ENCODE results near the gene SLIT3.

GRCh38 chr5:169151051-169151805, 149.7 kb downstream of the SLIT3 start:
- TF ChIP-seq ELF4 (IDR thresholded peaks at IDR 0.05) (no peak), ZNF384 (IDR thresholded peaks at IDR 0.05) (no peak), SP1 (IDR thresholded peaks at IDR 0.05) (no peak), LEF1 (IDR thresholded peaks at IDR 0.05; ENCODE audit: borderline replicate concordance) (no peak), FOXK2 (IDR thresholded peaks at IDR 0.05) (no peak), TARDBP (IDR thresholded peaks at IDR 0.05) (no peak), BHLHE40 (IDR thresholded peaks at IDR 0.05; ENCODE audit: borderline replicate concordance) (no peak), FOXM1 (IDR thresholded peaks at IDR 0.05; ENCODE audit: borderline replicate concordance) (no peak), SUZ12 (IDR thresholded peaks at IDR 0.05) (no peak), ARNT (IDR thresholded peaks at IDR 0.05) (no peak), HDGF (IDR thresholded peaks at IDR 0.05; ENCODE audit: borderline replicate concordance) (no peak), PKNOX1 (IDR thresholded peaks at IDR 0.05) (no peak), FOXA1 (IDR thresholded peaks at IDR 0.05) (no peak)
